ENCODE data around the gene NIPSNAP3A. TPM values are rescaled to one million over a fixed set of nuclear protein-coding genes. Genes with fewer than 3 reads are reported as not detected.
"Not testable (repeated sequence)": the region's sequence is repeated elsewhere in the genome, so short reads cannot be mapped to it uniquely, and the experiment has no call there.

NIPSNAP3A gene
- 10 to 100 TPM; 26.5 to 41.7 (median 35.3) TPM for polyA plus RNA-seq
- long read RNA-seq, donor 1, transcript NIPSNAP3A-201 (6 exons, 1,633 nt) = major isoform, 32 of 100 reads
- long read RNA-seq, donor 1, partial matches to known transcripts = 66 of 100 reads
- long read RNA-seq, donor 1, other reads (novel, unspliced or antisense) = 0 of 100 reads
- long read RNA-seq, donor 2, transcript NIPSNAP3A-201 (6 exons, 1,633 nt) = major isoform, 11 of 17 reads
- long read RNA-seq, donor 2, partial matches to known transcripts = 6 of 17 reads
- long read RNA-seq, donor 2, other reads (novel, unspliced or antisense) = 0 of 17 reads
- long read RNA-seq, donor 3, transcript NIPSNAP3A-201 (6 exons, 1,633 nt) = major isoform, 11 of 26 reads
- long read RNA-seq, donor 3, partial matches to known transcripts = 15 of 26 reads
- long read RNA-seq, donor 3, other reads (novel, unspliced or antisense) = 0 of 26 reads
- long read RNA-seq, donor 4, partial matches to known transcripts = 0 of 1 reads
- long read RNA-seq, donor 4, other reads (novel, unspliced or antisense) = 0 of 1 reads
- long read RNA-seq, donor 5, partial matches to known transcripts = 0 of 3 reads
- long read RNA-seq, donor 5, other reads (novel, unspliced or antisense) = 0 of 3 reads
- long read RNA-seq, donor 6, transcript NIPSNAP3A-201 (6 exons, 1,633 nt) = major isoform, 17 of 35 reads
- long read RNA-seq, donor 6, partial matches to known transcripts = 18 of 35 reads
- long read RNA-seq, donor 6, other reads (novel, unspliced or antisense) = 0 of 35 reads
- long read RNA-seq, donor 7, transcript NIPSNAP3A-201 (6 exons, 1,633 nt) = major isoform, 39 of 71 reads
- long read RNA-seq, donor 7, partial matches to known transcripts = 31 of 71 reads
- long read RNA-seq, donor 7, other reads (novel, unspliced or antisense) = 0 of 71 reads
- long read RNA-seq, donor 8, partial matches to known transcripts = 0 of 2 reads
- long read RNA-seq, donor 8, other reads (novel, unspliced or antisense) = 0 of 2 reads
- long read RNA-seq, donor 9, partial matches to known transcripts = 0 of 1 reads
- long read RNA-seq, donor 9, other reads (novel, unspliced or antisense) = 0 of 1 reads
- long read RNA-seq, donor 10, transcript NIPSNAP3A-201 (6 exons, 1,633 nt) = major isoform, 27 of 49 reads
- long read RNA-seq, donor 10, partial matches to known transcripts = 22 of 49 reads
- long read RNA-seq, donor 10, other reads (novel, unspliced or antisense) = 0 of 49 reads

- 0% methylated on average over 66 to 71 of the region's 71 CpGs for WGBS, 3 donors
- no peak for FAIRE-seq
Observed at GRCh38 chr9:104747565-104748358, at the start of gene NIPSNAP3A. Gene NIPSNAP3A (plus strand): TSS chr9:104747683. CDS start chr9:104747793, 110 bp downstream.

DNA sequence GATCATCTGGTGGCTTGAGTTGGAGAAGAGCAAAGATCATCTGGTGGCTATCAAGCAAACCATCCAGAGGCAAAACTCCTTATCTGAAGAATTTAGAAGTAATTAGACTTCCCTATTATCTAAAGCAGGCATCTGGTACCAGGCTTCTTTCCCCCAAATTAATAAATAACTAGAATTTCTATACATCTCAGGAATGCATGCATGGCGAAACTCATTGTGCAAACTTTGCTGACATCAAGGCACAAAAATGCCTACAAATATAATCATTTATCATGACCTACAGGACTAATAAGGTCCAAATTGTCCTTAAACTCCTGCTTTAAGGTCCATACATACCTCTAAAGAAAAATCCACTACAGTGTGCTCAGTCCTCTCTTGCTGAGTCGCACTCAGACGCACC, 47.2 kb upstream of the NIPSNAP3A start:
- no peaks in the 10 kb centered on the region for H3K27me3 ChIP-seq (ENCODE audit: control insufficient read depth in 3 of 3, insufficient read depth in 3 of 3, low read length in 3 of 3)
- FAIRE-seq (no peak), DNase-seq (no peak)
- 70 to 83% (median 82%) methylated on average over 3 of the region's 3 CpGs for WGBS, 3 donors
- H3K9me3 ChIP-seq (ENCODE audit: control insufficient read depth in 2 of 2, insufficient read depth in 1 of 2, low read depth in 1 of 2, low read length in 1 of 2) = no peaks in the 10 kb centered on the region
- no peaks in the 10 kb centered on the region for H3K4me1 ChIP-seq (ENCODE audit: control insufficient read depth in 3 of 3, insufficient read depth in 2 of 3, low read depth in 1 of 3, low read length in 2 of 3)
- no peaks in the 10 kb centered on the region for H3K36me3 ChIP-seq (ENCODE audit: control insufficient read depth in 3 of 3, insufficient read depth in 2 of 3, low read depth in 1 of 3, low read length in 3 of 3)
- no peak overlapping the region for H3K27ac ChIP-seq (ENCODE audit: low read depth in 1 of 3, low read length in 2 of 3)
- no peak overlapping the region for H3K4me3 ChIP-seq (ENCODE audit: low read depth in 1 of 3, low read length in 3 of 3)

More at GRCh38 chr9:104747565-104748358, at the start of gene NIPSNAP3A:
- no peaks in the 10 kb centered on the region for H3K9me3 ChIP-seq (ENCODE audit: control insufficient read depth in 2 of 2, insufficient read depth in 1 of 2, low read depth in 1 of 2, low read length in 1 of 2)
- peak within 1 kb of the TSS; percentile 94 to 99 (median 96) for H3K27ac ChIP-seq (ENCODE audit: low read depth in 1 of 3, low read length in 2 of 3)
- H3K4me1 ChIP-seq (ENCODE audit: control insufficient read depth in 3 of 3, insufficient read depth in 2 of 3, low read depth in 1 of 3, low read length in 2 of 3) = peaks cover 0 to 3% (median 0%) of the 10 kb centered on the region in 3 donors
- no peaks in the 10 kb centered on the region for H3K36me3 ChIP-seq (ENCODE audit: control insufficient read depth in 3 of 3, insufficient read depth in 2 of 3, low read depth in 1 of 3, low read length in 3 of 3)
- peak within 1 kb of the TSS; percentile 67 to 96 (median 80) for H3K4me3 ChIP-seq (ENCODE audit: low read depth in 1 of 3, low read length in 3 of 3)
- H3K27me3 ChIP-seq (ENCODE audit: control insufficient read depth in 3 of 3, insufficient read depth in 3 of 3, low read length in 3 of 3) = no peaks in the 10 kb centered on the region
- peak; percentile 88 to 97 for DNase-seq

DNA sequence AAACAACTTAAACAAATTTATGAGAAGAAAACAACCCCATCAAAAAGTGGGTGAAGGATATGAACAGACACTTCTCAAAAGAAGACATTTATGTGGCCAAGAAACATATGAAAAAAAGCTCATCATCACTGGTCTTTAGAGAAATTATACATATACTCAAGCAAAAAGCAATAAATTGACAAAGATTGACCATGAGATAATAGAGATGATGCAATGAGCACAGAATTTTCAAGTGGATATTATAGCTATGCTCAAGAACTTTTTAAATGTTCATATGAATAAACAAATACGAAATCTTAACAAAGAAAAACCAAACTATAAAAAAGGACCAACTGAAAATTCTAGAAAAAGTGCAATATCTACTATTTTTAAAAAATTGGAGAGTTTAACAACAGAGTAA, 38.7 kb upstream of the NIPSNAP3A start:
- 25 to 31% (median 28%) methylated on average over 1 of the region's 1 CpG for WGBS, 3 donors
- not testable (repeated sequence) for DNase-seq; H3K36me3 ChIP-seq (ENCODE audit: control insufficient read depth in 3 of 3, insufficient read depth in 2 of 3, low read depth in 1 of 3, low read length in 3 of 3); H3K27ac ChIP-seq (ENCODE audit: low read depth in 1 of 3, low read length in 2 of 3); H3K4me1 ChIP-seq (ENCODE audit: control insufficient read depth in 3 of 3, insufficient read depth in 2 of 3, low read depth in 1 of 3, low read length in 2 of 3); H3K9me3 ChIP-seq (ENCODE audit: control insufficient read depth in 2 of 2, insufficient read depth in 1 of 2, low read depth in 1 of 2, low read length in 1 of 2); FAIRE-seq; H3K4me3 ChIP-seq (ENCODE audit: low read depth in 1 of 3, low read length in 3 of 3); H3K27me3 ChIP-seq (ENCODE audit: control insufficient read depth in 3 of 3, insufficient read depth in 3 of 3, low read length in 3 of 3)

DNA sequence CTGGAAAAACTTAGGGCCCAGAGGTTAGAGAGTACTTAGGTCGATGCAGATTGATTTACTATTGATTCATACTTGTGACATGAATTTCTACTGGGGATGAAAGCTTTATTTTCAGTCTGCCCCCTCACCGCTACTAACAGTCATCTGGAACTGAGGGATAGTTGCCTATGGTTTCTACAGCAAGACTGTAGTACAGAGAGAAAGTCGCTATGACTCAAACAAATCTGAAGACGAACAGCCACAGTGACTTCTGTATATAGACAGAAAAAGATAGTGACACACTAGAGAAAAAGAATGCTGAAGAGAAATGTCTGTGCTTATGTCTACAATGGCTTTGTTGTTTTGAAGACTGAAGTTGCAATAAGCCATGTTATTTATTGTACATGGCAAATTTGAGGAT, 35.9 kb upstream of the NIPSNAP3A start:
- H3K27ac ChIP-seq (ENCODE audit: low read depth in 1 of 3, low read length in 2 of 3) = no peak overlapping the region
- no peaks in the 10 kb centered on the region for H3K27me3 ChIP-seq (ENCODE audit: control insufficient read depth in 3 of 3, insufficient read depth in 3 of 3, low read length in 3 of 3)
- no peaks in the 10 kb centered on the region for H3K4me1 ChIP-seq (ENCODE audit: control insufficient read depth in 3 of 3, insufficient read depth in 2 of 3, low read depth in 1 of 3, low read length in 2 of 3)
- no peak for DNase-seq
- no peaks in the 10 kb centered on the region for H3K36me3 ChIP-seq (ENCODE audit: control insufficient read depth in 3 of 3, insufficient read depth in 2 of 3, low read depth in 1 of 3, low read length in 3 of 3)
- no peak overlapping the region for H3K4me3 ChIP-seq (ENCODE audit: low read depth in 1 of 3, low read length in 3 of 3)
- WGBS, 3 donors = 71 to 80% (median 76%) methylated on average over 4 of the region's 4 CpGs
- FAIRE-seq = no peak
- no peaks in the 10 kb centered on the region for H3K9me3 ChIP-seq (ENCODE audit: control insufficient read depth in 2 of 2, insufficient read depth in 1 of 2, low read depth in 1 of 2, low read length in 1 of 2)

DNA sequence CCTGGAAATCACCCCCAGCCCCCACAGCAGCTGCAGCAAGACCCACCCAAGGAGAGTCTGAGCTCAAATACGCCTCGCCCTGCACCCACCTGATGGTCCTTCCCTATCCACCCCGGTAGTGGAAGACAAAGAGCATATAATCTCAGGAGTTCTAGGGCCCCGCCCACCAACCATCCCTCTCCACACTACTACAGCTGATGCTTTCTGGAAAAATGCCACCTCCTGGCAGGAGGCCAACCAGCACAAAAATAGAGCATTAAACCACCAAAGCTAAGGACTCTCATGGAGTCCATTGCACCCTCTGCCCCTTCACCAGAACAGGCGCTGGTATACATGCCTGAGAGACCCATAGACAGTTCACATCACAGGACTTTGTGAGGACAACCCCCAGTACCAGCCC, 22.5 kb upstream of the NIPSNAP3A start:
- H3K27me3 ChIP-seq (ENCODE audit: control insufficient read depth in 3 of 3, insufficient read depth in 3 of 3, low read length in 3 of 3) = no peaks in the 10 kb centered on the region
- H3K4me3 ChIP-seq (ENCODE audit: low read depth in 1 of 3, low read length in 3 of 3) = no peak overlapping the region
- no peaks in the 10 kb centered on the region for H3K9me3 ChIP-seq (ENCODE audit: control insufficient read depth in 2 of 2, insufficient read depth in 1 of 2, low read depth in 1 of 2, low read length in 1 of 2)
- DNase-seq (no peak), FAIRE-seq (no peak)
- H3K27ac ChIP-seq (ENCODE audit: low read depth in 1 of 3, low read length in 2 of 3) = no peak overlapping the region
- WGBS, 3 donors = 76 to 89% (median 89%) methylated on average over 5 of the region's 5 CpGs
- no peaks in the 10 kb centered on the region for H3K4me1 ChIP-seq (ENCODE audit: control insufficient read depth in 3 of 3, insufficient read depth in 2 of 3, low read depth in 1 of 3, low read length in 2 of 3)
- H3K36me3 ChIP-seq (ENCODE audit: control insufficient read depth in 3 of 3, insufficient read depth in 2 of 3, low read depth in 1 of 3, low read length in 3 of 3) = no peaks in the 10 kb centered on the region

DNA sequence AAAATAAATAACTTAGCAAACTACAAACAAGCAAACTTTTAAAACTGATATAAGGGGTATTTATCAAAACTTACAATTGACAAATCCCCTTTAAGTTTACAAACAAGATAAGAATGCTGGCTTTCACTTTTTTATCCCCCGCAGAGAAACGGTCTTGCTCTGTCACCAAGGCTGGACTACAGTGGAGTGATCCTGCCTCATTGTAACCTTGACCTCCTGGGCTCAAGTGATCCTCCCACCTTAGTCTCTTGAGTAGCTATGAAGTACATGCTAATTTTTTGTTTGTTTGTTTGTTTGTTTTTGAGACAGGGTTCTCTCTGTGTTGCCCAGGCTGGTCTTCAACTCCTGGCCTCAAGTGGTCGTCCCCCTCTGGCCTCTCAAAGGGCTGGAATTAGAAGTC, 9.0 kb upstream of the NIPSNAP3A start:
- Histone ChIP-seq H3K36me3 (ENCODE audit: control insufficient read depth in 3 of 3, insufficient read depth in 2 of 3, low read depth in 1 of 3, low read length in 3 of 3) (no peaks in the 10 kb centered on the region), H3K4me3 (ENCODE audit: low read depth in 1 of 3, low read length in 3 of 3) (no peak overlapping the region), H3K27ac (ENCODE audit: low read depth in 1 of 3, low read length in 2 of 3) (no peak overlapping the region), H3K4me1 (ENCODE audit: control insufficient read depth in 3 of 3, insufficient read depth in 2 of 3, low read depth in 1 of 3, low read length in 2 of 3) (no peaks in the 10 kb centered on the region), H3K27me3 (ENCODE audit: control insufficient read depth in 3 of 3, insufficient read depth in 3 of 3, low read length in 3 of 3) (no peaks in the 10 kb centered on the region), H3K9me3 (ENCODE audit: control insufficient read depth in 2 of 2, insufficient read depth in 1 of 2, low read depth in 1 of 2, low read length in 1 of 2) (no peaks in the 10 kb centered on the region)
- FAIRE-seq = no peak
- WGBS, 3 donors = 62 to 75% (median 71%) methylated on average over 3 of the region's 3 CpGs
- DNase-seq = no peak

DNA sequence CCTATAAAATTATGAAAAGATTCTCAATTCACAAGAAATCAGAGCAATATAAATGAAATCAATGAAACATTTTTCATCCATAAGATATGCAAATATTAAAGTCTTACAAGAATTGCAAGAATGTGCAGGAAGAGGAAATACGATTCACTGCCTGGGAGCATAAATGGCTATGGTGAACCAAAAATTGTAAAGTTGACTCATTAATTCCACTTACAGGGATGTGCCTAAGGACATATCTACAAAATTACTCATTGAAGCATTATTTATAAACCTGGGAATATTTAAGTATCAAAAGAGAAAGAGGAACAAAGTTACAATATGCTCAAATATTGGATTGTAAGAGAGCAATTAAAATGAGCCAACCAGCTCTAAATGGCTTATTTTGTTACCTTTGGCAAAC, 6.9 kb upstream of the NIPSNAP3A start:
- no peaks in the 10 kb centered on the region for H3K27me3 ChIP-seq (ENCODE audit: control insufficient read depth in 3 of 3, insufficient read depth in 3 of 3, low read length in 3 of 3)
- no peaks in the 10 kb centered on the region for H3K36me3 ChIP-seq (ENCODE audit: control insufficient read depth in 3 of 3, insufficient read depth in 2 of 3, low read depth in 1 of 3, low read length in 3 of 3)
- H3K27ac ChIP-seq (ENCODE audit: low read depth in 1 of 3, low read length in 2 of 3) = no peak overlapping the region
- DNase-seq = no peak
- no peak for FAIRE-seq
- 52 to 63% (median 62%) methylated on average over 1 of the region's 1 CpG for WGBS, 3 donors
- H3K4me3 ChIP-seq (ENCODE audit: low read depth in 1 of 3, low read length in 3 of 3) = no peak overlapping the region
- H3K4me1 ChIP-seq (ENCODE audit: control insufficient read depth in 3 of 3, insufficient read depth in 2 of 3, low read depth in 1 of 3, low read length in 2 of 3) = no peaks in the 10 kb centered on the region
- H3K9me3 ChIP-seq (ENCODE audit: control insufficient read depth in 2 of 2, insufficient read depth in 1 of 2, low read depth in 1 of 2, low read length in 1 of 2) = no peaks in the 10 kb centered on the region
